Smooth muscle cell (in vitro differentiated cells): Measurements from ENCODE around the gene DPP3. TPM values are rescaled to one million over a fixed set of nuclear protein-coding genes. Genes with fewer than 3 reads are reported as not detected.

Source experiments
- DNase-seq: peaks from one replicate; lab custom pipeline; 2025; ENCODE audit not compliant: unreplicated experiment; lab: John Stamatoyannopoulos, UW
- H2AFZ ChIP-seq: fragments of 200-600 bp; sonication (generic); 2 replicates; pipeline ENCODE4 v1.6.0; 2016; ENCODE audit warnings: antibody characterized with exemption, low read depth, mild to moderate bottlenecking
- H3F3A ChIP-seq: fragments of 200-600 bp; sonication (generic); 2 replicates; pipeline ENCODE4 v1.6.0; 2017; ENCODE audit warnings: antibody characterized with exemption, low read depth
- H3K27ac ChIP-seq: fragments of 200-600 bp; sonication (generic); 2 replicates; pipeline ENCODE4 v1.5.1; 2016; ENCODE audit warnings: low read depth, mild to moderate bottlenecking
- H3K27me3 ChIP-seq: fragments of 200-600 bp; sonication (generic); 2 replicates; pipeline ENCODE4 v1.6.1; 2016; ENCODE audit warnings: low read depth, mild to moderate bottlenecking
- H3K36me3 ChIP-seq: fragments of 200-600 bp; sonication (generic); 2 replicates; pipeline ENCODE4 v1.5.1; 2016; ENCODE audit warnings: low read depth
- H3K4me1 ChIP-seq: fragments of 200-600 bp; sonication (generic); 2 replicates; pipeline ENCODE4 v1.5.1; 2016; ENCODE audit warnings: low read depth
- H3K4me2 ChIP-seq: fragments of 200-600 bp; sonication (generic); 2 replicates; pipeline ENCODE4 v1.6.0; 2016; ENCODE audit warnings: mild to moderate bottlenecking
- H3K4me3 ChIP-seq: fragments of 200-600 bp; sonication (generic); 2 replicates; pipeline ENCODE4 v1.5.1; 2016; ENCODE audit warnings: mild to moderate bottlenecking
- H3K79me2 ChIP-seq: fragments of 200-600 bp; sonication (generic); 2 replicates; pipeline ENCODE4 v1.6.0; 2016; ENCODE audit warnings: low read depth, mild to moderate bottlenecking
- H3K9ac ChIP-seq: fragments of 200-600 bp; sonication (generic); 2 replicates; pipeline ENCODE4 v1.6.0; 2016; ENCODE audit warnings: low read depth
- H3K9me3 ChIP-seq: fragments of 200-600 bp; sonication (generic); replicated peaks from 2 replicates; pipeline ENCODE4 v1.5.1; 2016; ENCODE audit warnings: low read depth
- H4K20me1 ChIP-seq: fragments of 200-600 bp; sonication (generic); 2 replicates; pipeline ENCODE4 v1.6.0; 2016; ENCODE audit warnings: low read depth
- WGBS: methylation state at CpG from one replicate; pipeline ENCODE4 v1.1.7; 2016; ENCODE audit warnings: low lambda C conversion rate; 5-methylcytosine and 5-hydroxymethylcytosine counted together
- polyA plus RNA-seq: library from polyadenylated mRNA; unstranded; fragments of >200 nt; fragmentation: Nextera tagmentation; extraction: Ambion mirVana; gene quantifications from 2 replicates; pipeline ENCODE4 v1.2.1, GENCODE V29; 2016
- total RNA-seq: library from RNA; depleted of rRNA; stranded (reverse); fragments of >200 nt; gene quantifications from 2 replicates; pipeline ENCODE4 v1.2.3, GENCODE V29; 2014
- TF ChIP-seq, protein P1 (sequence below): fragments of 200-600 bp; sonication (generic); IDR thresholded peaks from 2 replicates; pipeline ENCODE4 v1.5.1; 2017; ENCODE audit warnings: borderline replicate concordance, mild to moderate bottlenecking, antibody characterized with exemption; ENCODE audit not compliant: insufficient read depth, poor library complexity, severe bottlenecking

The DPP3 gene
- total and polyA plus RNA-seq, 2 experiments from 2014 or later: 34.6 to 40.1 TPM

GRCh38 chr11:66476173-66476840, 3.9 kb upstream of the DPP3 start:
- Histone ChIP-seq H3K4me2 (no peak overlapping the region), H2AFZ (no peak overlapping the region), H3K4me3 (no peak overlapping the region), H3K9ac (no peak overlapping the region), H3K36me3 (no peaks in the 10 kb centered on the region), H3F3A (no peaks in the 10 kb centered on the region), H3K27me3 (no peaks in the 10 kb centered on the region), H3K79me2 (peaks cover 4% of the 10 kb centered on the region), H4K20me1 (no peaks in the 10 kb centered on the region), H3K4me1 (no peaks in the 10 kb centered on the region), H3K9me3 (no peaks in the 10 kb centered on the region), H3K27ac (no peak overlapping the region)
- WGBS: 96% methylated on average over 10 of the region's 10 CpGs
- TF ChIP-seq, protein P1, sequence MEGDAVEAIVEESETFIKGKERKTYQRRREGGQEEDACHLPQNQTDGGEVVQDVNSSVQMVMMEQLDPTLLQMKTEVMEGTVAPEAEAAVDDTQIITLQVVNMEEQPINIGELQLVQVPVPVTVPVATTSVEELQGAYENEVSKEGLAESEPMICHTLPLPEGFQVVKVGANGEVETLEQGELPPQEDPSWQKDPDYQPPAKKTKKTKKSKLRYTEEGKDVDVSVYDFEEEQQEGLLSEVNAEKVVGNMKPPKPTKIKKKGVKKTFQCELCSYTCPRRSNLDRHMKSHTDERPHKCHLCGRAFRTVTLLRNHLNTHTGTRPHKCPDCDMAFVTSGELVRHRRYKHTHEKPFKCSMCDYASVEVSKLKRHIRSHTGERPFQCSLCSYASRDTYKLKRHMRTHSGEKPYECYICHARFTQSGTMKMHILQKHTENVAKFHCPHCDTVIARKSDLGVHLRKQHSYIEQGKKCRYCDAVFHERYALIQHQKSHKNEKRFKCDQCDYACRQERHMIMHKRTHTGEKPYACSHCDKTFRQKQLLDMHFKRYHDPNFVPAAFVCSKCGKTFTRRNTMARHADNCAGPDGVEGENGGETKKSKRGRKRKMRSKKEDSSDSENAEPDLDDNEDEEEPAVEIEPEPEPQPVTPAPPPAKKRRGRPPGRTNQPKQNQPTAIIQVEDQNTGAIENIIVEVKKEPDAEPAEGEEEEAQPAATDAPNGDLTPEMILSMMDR: no peak
- DNase-seq: no peak

DNA sequence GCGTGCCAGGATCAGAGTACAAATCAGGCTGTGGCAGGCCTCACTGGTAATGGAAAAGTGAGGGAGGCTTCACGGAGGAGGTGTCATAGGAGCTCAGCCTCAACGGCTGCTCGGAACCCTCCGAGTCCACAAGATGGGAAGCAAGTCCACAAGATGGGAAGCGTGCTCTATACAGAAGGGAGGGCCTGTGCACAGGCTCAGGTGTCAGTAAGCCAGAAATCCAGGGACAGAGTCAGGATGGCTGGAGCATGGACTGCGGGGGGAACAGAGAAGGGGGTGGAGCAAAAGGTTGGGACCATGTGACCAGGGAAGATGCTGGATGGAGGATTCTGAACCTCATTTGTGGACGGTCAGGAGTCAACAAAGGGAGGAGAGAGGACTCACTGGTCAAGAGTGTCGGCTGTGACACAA, 3.4 kb upstream of the DPP3 start:
- Histone ChIP-seq H3K4me1 (no peaks in the 10 kb centered on the region), H2AFZ (no peak overlapping the region), H4K20me1 (no peaks in the 10 kb centered on the region), H3K4me3 (no peak overlapping the region), H3K79me2 (peaks cover 4% of the 10 kb centered on the region), H3K27me3 (no peaks in the 10 kb centered on the region), H3K36me3 (no peaks in the 10 kb centered on the region), H3K4me2 (no peak overlapping the region), H3F3A (no peaks in the 10 kb centered on the region), H3K27ac (no peak overlapping the region), H3K9me3 (no peaks in the 10 kb centered on the region), H3K9ac (no peak overlapping the region)
- 85% methylated on average over 9 of the region's 9 CpGs for WGBS
- TF ChIP-seq, protein P1: no peak
- DNase-seq: no peak

- TF ChIP-seq, protein P1: no peak
- Histone ChIP-seq H3K9ac (no peak overlapping the region), H2AFZ (no peak overlapping the region), H3K27ac (no peak overlapping the region), H3K4me1 (no peaks in the 10 kb centered on the region), H3K4me2 (no peak overlapping the region), H3K27me3 (no peaks in the 10 kb centered on the region), H4K20me1 (no peaks in the 10 kb centered on the region), H3K79me2 (peaks cover 4% of the 10 kb centered on the region), H3K36me3 (no peaks in the 10 kb centered on the region), H3K4me3 (no peak overlapping the region), H3K9me3 (no peaks in the 10 kb centered on the region), H3F3A (no peaks in the 10 kb centered on the region)
- WGBS: 89% methylated on average over 11 of the region's 11 CpGs
- DNase-seq: no peak
Observed at GRCh38 chr11:66477263-66478201, 2.7 kb upstream of the DPP3 start.
